ENCODE measurements around the gene SERPINI1.

- TF ChIP-seq CTCF (conservative IDR thresholded peaks at IDR 0.05; ENCODE audit: low read depth, low read length) (no peak), EZH2 (IDR thresholded peaks at IDR 0.05; ENCODE audit: borderline replicate concordance, low read depth, low read length, poor library complexity, severe bottlenecking) (no peak)
Observed at GRCh38 chr3:167723872-167724271, 11.6 kb upstream of the SERPINI1 start.

Measured in A673 (cell line).